Stimulated activated CD8-positive, alpha-beta memory T cell treated with anti-CD3 and anti-CD28 coated beads, Interleukin-2, amount 100 ng/mL, for 48 hours (primary cell): Measurements from ENCODE around the gene CYP2C18.
"Not testable (repeated sequence)": the region's sequence is repeated elsewhere in the genome, so short reads cannot be mapped to it uniquely, and the experiment has no call there.

Experiments
- DNase-seq, 2 donors: peaks; one replicate each; pipeline ENCODE4 v3.0.0-alpha.2; 2020; ENCODE audit warnings: low read depth in 2 of 2

The CYP2C18 gene

DNA sequence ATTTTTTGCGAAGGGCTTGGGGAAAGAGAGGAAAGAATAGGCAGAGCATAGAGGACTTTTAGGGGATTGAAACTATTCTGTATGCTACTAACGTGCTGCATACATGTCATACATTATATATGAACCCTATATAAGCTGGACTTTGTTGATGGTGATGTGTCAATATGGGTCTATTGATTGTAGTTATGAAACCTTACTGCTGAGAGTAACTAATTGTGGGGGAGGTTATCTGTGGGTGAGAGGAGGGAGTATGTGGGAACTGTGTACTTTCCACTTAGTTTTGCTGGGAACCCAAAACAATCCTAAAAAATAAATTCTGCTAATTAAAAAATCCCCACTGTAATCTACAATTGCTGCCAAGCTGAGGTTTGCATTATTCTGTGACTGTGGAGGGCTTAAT lies 63.6 kb downstream of the CYP2C18 start:
- no peak for DNase-seq

DNA sequence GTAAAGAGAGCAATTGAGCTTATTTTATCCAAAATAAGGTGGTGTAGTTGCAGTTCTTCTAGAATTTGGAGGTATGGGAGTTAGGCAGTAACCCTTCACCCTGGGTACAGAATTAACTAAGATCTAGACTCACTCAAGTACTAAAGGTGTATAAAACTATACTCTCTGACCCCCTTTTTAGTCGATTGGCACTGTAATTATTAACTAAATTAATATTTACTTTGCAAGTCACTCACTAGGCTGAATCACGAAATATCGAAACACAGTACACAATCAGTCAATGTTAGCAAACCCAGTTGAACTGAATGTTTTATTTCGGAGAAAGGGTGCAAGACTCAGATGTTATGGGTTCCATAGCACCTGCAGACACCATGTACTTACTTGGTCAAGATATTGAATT lies 64.3 kb downstream of the CYP2C18 start:
- DNase-seq, result no peak

DNA sequence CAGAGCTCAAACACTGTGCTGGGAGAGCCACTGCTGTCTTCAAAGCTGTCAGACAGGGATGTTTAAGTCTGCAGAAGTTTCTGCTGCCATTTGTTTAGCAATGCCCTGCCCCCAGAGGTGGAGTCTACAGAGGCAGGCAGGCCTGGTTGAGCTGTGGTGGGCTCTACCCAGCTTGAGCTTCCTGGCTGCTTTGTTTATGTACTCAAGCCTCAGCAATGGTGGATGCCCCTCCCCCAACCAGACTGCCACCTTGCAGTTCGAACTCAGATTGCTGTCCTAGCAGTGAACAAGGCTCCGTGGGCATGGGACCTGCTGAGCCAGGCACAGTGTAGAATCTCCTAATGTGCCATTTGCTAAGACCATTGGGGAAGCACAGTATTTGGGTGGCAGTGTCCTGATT lies 74.4 kb downstream of the CYP2C18 start:
- DNase-seq, result no peak

DNA sequence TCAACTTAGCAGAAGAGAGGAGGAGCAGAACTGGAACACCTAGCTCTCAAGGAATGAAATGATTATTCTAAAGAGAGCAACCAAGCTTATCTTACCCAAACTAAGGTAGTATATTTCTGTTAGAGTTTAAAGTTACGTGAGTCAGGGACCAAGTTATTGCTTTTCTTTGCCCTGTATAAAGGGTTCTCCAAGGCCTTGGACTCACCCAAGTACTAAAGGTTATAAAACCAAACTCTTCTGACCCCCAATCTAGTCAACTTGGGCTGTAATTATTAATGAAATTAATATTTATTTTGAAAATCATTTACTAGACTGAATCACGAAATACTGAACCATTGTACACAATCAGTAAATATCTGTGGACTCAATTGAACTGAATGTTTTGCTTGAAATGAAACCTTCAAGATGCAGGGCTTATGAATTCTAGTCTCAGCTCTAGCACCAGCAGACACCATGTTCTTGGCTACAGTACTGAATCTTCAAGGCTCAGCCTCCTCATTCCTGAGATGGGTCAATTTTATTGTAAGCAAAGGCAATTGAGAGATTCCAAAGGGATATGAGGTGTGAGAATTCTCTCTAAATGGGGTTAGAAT lies 77.2 kb downstream of the CYP2C18 start:
- DNase-seq, result no peak

DNA sequence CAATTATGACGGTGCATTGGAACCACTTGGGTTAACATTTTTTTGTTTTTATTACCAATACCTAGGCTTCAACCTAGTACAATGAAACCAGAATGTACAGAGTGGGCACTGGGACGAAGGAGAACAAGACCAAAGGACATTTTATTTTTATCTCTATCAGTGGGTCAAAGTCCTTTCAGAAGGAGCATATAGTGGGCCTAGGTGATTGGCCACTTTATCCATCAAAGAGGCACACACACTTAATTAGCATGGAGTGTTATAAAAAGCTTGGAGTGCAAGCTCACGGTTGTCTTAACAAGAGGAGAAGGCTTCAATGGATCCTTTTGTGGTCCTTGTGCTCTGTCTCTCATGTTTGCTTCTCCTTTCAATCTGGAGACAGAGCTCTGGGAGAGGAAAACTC lies 78.9 kb downstream of the CYP2C18 start, which contains the start of gene CYP2C19:
Gene CYP2C19, plus strand, starts transcription at position 289 of the 400 bp plus-strand sequence. Its CDS starts 25 bp downstream, at position 314.
- DNase-seq, result no peak

DNA sequence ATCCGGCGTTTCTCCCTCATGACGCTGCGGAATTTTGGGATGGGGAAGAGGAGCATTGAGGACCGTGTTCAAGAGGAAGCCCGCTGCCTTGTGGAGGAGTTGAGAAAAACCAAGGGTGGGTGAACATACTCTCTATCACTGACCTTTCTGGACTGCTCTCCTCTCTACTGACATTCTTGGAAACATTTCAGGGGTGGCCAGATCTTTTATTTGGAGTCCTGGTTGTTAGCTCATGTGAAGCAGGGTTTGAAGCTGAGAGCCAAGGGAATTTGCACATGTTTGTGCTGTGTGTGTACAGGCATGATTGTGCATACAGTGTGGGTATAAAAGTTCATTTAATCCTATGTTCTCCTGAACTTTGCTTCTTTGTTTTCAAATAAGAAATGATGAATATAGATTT lies 91.9 kb downstream of the CYP2C18 start:
- DNase-seq, result not testable (repeated sequence)

DNA sequence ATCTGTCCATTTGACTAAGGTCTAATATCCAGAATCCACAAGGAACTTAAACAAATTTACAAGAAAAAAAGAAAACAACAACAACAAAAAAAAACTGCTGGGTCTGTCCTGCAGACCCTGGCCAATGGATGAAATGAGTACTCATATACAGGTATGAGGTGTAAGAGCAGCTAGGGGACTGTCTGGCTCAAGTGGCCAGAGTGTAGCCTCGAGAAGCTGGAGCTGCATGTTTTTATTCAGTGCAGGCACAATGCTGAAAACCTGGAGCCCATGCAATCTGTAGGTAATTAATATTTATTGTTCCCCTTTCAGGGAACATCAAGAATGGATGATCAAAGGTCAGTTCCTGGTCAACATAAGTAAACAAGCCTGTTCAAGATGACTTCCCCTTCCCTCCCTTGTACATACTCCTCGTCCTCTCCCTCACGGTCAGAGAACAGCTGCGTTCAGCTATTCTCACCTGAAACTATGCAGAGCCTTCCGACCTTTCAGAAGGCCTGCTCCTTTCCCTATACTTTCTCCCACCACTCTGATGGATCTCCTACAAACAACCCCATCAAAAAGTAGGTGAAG lies 94.4 kb downstream of the CYP2C18 start:
- DNase-seq, result no peak

DNA sequence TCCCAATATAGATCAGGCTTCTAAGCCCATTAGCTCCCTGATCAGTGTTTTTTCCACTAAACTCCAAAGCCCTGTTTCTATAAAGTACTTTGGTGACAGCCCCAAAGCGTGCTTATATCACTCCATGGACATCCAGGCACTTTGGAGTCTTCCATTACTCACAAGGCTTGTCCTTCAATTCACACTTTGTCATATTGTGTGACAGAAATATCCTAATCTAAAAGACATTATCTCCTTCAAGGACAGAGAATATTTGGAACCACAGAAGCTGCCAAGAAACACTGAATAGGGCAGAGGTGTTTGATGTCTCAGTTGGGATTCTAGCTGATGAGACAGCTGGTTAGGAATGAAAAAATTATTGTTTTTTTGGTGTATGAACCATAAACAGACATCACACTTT lies 97.3 kb downstream of the CYP2C18 start:
- DNase-seq, result no peak

DNA sequence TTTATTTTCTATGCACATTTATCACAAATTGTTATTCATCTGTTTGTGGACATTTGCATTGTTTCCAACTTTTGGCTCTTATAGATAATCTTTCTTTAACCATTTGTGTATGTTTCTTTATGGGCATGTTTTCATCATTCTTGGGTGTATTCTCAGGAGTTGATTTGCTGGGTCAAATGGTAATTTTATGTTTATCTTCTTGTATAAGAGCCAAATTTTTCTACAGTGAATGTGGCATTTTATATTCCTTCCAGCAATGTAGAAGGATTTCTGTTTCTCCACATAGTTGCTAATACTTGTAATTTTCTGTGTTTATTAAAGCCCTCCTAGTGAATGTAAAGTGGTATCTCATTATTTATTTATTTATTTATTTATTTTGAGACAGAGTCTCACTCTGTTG lies 100.7 kb downstream of the CYP2C18 start:
- no peak for DNase-seq

DNA sequence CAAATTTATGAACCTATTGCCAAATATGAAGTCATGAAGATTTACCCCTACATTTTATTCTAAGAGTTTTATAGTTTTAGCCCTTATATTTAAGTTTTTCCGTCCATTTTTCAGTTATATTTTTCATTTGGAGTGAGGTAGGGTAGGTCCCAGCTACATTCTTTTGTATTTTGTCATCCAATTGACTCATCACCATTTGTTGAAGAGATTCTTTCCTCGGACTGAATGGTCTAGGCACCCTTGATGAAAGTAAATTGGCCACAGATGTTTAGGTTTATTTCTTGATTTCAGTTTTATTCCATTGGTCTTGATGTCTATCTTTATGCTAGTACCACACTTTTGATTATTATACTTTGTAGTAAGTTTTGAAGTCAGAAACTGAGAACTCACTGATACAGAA lies 101.7 kb downstream of the CYP2C18 start:
- no peak for DNase-seq
